ENCODE results near the gene EYA4.

Gene EYA4

GRCh38 chr6:133392015-133392414 lies 150.9 kb downstream of the EYA4 start (continued):
- TF ChIP-seq ZNF747 (tag by site-specific recombination; IDR thresholded peaks at IDR 0.05) (no peak), ZNF624 (tag by site-specific recombination; IDR thresholded peaks at IDR 0.05) (no peak), ZNF677 (tag by site-specific recombination; IDR thresholded peaks at IDR 0.05) (no peak), ZBTB7A (tag by site-specific recombination; IDR thresholded peaks at IDR 0.05; ENCODE audit: low read depth) (no peak), REST (tag by site-specific recombination; IDR thresholded peaks at IDR 0.05) (no peak)
- TF ChIP-seq, protein P1, sequence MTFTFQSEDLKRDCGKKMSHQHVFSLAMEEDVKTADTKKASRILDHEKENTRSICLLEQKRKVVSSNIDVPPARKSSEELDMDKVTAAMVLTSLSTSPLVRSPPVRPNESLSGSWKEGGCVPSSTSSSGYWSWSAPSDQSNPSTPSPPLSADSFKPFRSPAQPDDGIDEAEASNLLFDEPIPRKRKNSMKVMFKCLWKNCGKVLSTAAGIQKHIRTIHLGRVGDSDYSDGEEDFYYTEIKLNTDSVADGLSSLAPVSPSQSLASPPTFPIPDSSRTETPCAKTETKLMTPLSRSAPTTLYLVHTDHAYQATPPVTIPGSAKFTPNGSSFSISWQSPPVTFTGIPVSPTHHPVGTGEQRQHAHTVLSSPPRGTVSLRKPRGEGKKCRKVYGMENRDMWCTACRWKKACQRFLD (tag by site-specific recombination; IDR thresholded peaks at IDR 0.05), result no peak

DNA sequence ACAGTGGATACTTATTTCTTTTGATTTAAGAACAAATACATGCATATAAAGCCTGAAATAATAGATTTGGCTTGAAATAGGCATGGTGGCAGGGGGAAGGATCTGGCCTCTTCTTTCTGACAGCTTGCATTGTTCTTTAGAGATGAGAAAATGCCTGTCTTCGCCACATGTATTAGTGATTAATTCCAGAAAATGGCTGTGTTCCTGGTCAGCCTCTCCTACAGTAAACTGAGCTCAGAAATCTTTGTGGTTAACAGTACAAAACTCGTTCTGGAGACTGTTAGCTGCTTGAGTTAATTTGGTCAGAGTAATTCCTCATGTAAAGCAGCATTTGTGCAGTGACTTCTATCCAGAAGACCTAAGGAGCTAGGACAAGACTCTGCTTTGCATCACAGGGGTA lies 151.5 kb downstream of the EYA4 start:
- Histone ChIP-seq H3K36me3 (ENCODE audit: control insufficient read depth in 2 of 2, insufficient read depth in 1 of 2, low read length in 2 of 2) (no peaks in the 10 kb centered on the region; a peak in 1 of 3 replicates), H3K4me3 (ENCODE audit: low read depth, low read length) (no peak overlapping the region), H3K4me1 (ENCODE audit: control insufficient read depth, insufficient read depth, low read length) (peaks cover 23% of the 10 kb centered on the region), H3K9me3 (ENCODE audit: control insufficient read depth, insufficient read depth, low read depth, low read length) (no peaks in the 10 kb centered on the region), H3K27ac (ENCODE audit: extremely low read depth, low read depth, low read length) (no peak overlapping the region)
- ChIA-PET CTCF (interaction anchor here (0.6 kb wide), 2 partner anchors 796 to 1115 kb away, joined by 3 to 5 read pairs; no protein-coding TSS in a partner anchor), POLR2A (interaction anchor here (0.7 kb wide), 1 partner anchor 8 kb away, joined by 3 read pairs; no protein-coding TSS in a partner anchor)
- TF ChIP-seq REST (tag by site-specific recombination; IDR thresholded peaks at IDR 0.05), result no peak
- TF ChIP-seq ZBTB49 (tag by site-specific recombination; IDR thresholded peaks at IDR 0.05; ENCODE audit: low read depth), result no peak
- no peak for TF ChIP-seq YY1 (tag by site-specific recombination; IDR thresholded peaks at IDR 0.05)
- TF ChIP-seq ZNF747 (tag by site-specific recombination; IDR thresholded peaks at IDR 0.05), result no peak
- TF ChIP-seq ZNF350 (tag by site-specific recombination; IDR thresholded peaks at IDR 0.05), result no peak
- no peak for TF ChIP-seq ZNF501 (tag by site-specific recombination; IDR thresholded peaks at IDR 0.05)
- no peak for TF ChIP-seq ZNF354C (tag by site-specific recombination; IDR thresholded peaks at IDR 0.05; ENCODE audit: borderline replicate concordance, low read depth)
- no peak for TF ChIP-seq ZNF416 (tag by site-specific recombination; IDR thresholded peaks at IDR 0.05)
- TF ChIP-seq, protein P2, sequence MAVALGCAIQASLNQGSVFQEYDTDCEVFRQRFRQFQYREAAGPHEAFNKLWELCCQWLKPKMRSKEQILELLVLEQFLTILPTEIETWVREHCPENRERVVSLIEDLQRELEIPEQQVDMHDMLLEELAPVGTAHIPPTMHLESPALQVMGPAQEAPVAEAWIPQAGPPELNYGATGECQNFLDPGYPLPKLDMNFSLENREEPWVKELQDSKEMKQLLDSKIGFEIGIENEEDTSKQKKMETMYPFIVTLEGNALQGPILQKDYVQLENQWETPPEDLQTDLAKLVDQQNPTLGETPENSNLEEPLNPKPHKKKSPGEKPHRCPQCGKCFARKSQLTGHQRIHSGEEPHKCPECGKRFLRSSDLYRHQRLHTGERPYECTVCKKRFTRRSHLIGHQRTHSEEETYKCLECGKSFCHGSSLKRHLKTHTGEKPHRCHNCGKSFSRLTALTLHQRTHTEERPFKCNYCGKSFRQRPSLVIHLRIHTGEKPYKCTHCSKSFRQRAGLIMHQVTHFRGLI (tag by site-specific recombination; IDR thresholded peaks at IDR 0.05), result no peak
- no peak for TF ChIP-seq ZBTB17 (tag by site-specific recombination; IDR thresholded peaks at IDR 0.05)
- TF ChIP-seq ZNF423 (tag by site-specific recombination; IDR thresholded peaks at IDR 0.05), result no peak
- TF ChIP-seq ZNF324 (tag by site-specific recombination; IDR thresholded peaks at IDR 0.05), result no peak
- no peak for TF ChIP-seq ZNF623 (tag by site-specific recombination; IDR thresholded peaks at IDR 0.05)
- no peak for TF ChIP-seq ZNF571 (tag by site-specific recombination; IDR thresholded peaks at IDR 0.05)
- no peak for TF ChIP-seq ZNF366 (tag by site-specific recombination; conservative IDR thresholded peaks at IDR 0.05)
